GM18526 (cell line): ENCODE results near the gene USP9Y.

Source experiments
- POLR2A ChIP-seq: IDR thresholded peaks from 3 replicates; pipeline ENCODE4 v1.6.1; 2011; ENCODE audit not compliant: insufficient read length; ENCODE audit errors: extremely low read depth

USP9Y gene

GRCh38 chrY:12741414-12741813, 40.4 kb downstream of the USP9Y start:
- TF ChIP-seq POLR2A: no peak

- TF ChIP-seq POLR2A: no peak
Measured at GRCh38 chrY:12742725-12743124, 41.7 kb downstream of the USP9Y start.

GRCh38 chrY:12744091-12744490, 43.1 kb downstream of the USP9Y start:
- no peak for TF ChIP-seq POLR2A

- no peak for TF ChIP-seq POLR2A
Measured at GRCh38 chrY:12749293-12749692, 48.3 kb downstream of the USP9Y start.

GRCh38 chrY:12752856-12753255, 51.8 kb downstream of the USP9Y start:
- no peak for TF ChIP-seq POLR2A

GRCh38 chrY:12756021-12756420, 55.0 kb downstream of the USP9Y start:
- no peak for TF ChIP-seq POLR2A

GRCh38 chrY:12765976-12766375, 64.9 kb downstream of the USP9Y start:
- TF ChIP-seq POLR2A: no peak

GRCh38 chrY:12784521-12784920, 83.5 kb downstream of the USP9Y start:
- no peak for TF ChIP-seq POLR2A

GRCh38 chrY:12793999-12794398, 93.0 kb downstream of the USP9Y start:
- TF ChIP-seq POLR2A: no peak

GRCh38 chrY:12808046-12808445, 107.0 kb downstream of the USP9Y start:
- TF ChIP-seq POLR2A: no peak

GRCh38 chrY:12809034-12809433, 108.0 kb downstream of the USP9Y start:
- no peak for TF ChIP-seq POLR2A

- TF ChIP-seq POLR2A: no peak
Measured at GRCh38 chrY:12823408-12823807, 122.4 kb downstream of the USP9Y start.

GRCh38 chrY:12826791-12827190, 125.8 kb downstream of the USP9Y start:
- TF ChIP-seq POLR2A: no peak

- TF ChIP-seq POLR2A: no peak
Measured at GRCh38 chrY:12833284-12833683, 132.3 kb downstream of the USP9Y start.

- no peak for TF ChIP-seq POLR2A
Measured at GRCh38 chrY:12837550-12837949, 136.5 kb downstream of the USP9Y start.

GRCh38 chrY:12841368-12841767, 140.3 kb downstream of the USP9Y start:
- no peak for TF ChIP-seq POLR2A

- no peak for TF ChIP-seq POLR2A
Measured at GRCh38 chrY:12846793-12847192, 145.8 kb downstream of the USP9Y start.

GRCh38 chrY:12855791-12856275, 154.8 kb downstream of the USP9Y start:
- TF ChIP-seq POLR2A: no peak
